ELF-1 (cell line): ENCODE data around the gene RASA4B.
"Not testable (repeated sequence)": the region's sequence is repeated elsewhere in the genome, so short reads cannot be mapped to it uniquely, and the experiment has no call there.

Experiments used
- DNase-seq: peaks from one replicate; pipeline ENCODE4 v3.0.0-alpha.2; 2016; ENCODE audit warnings: low read depth, low spot score

RASA4B gene

DNA sequence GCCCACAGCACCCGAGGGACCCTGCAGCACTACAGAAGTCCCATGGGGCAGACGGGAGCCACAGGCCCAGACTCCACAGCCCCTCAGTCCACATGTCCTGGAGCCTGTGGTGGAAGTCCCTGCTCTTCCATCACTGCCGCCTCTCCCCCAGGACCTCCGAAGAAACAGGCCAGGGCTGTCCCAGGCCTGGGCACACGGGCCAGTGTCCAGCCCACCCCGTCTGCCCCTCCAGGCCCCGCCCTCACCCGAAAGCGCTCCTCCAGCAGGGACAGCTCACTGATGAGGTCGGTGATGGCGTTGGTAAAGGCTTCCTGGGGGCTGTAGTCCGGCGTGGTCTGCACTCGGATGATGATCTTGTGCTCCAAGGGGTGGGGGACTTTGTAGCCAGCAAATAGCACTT is 43.5 kb downstream of the RASA4B start:
- not testable (repeated sequence) for DNase-seq

- no peak for DNase-seq
These were observed 44.1 kb downstream of the RASA4B start for GRCh38 chr7:102473271-102473991.

DNA sequence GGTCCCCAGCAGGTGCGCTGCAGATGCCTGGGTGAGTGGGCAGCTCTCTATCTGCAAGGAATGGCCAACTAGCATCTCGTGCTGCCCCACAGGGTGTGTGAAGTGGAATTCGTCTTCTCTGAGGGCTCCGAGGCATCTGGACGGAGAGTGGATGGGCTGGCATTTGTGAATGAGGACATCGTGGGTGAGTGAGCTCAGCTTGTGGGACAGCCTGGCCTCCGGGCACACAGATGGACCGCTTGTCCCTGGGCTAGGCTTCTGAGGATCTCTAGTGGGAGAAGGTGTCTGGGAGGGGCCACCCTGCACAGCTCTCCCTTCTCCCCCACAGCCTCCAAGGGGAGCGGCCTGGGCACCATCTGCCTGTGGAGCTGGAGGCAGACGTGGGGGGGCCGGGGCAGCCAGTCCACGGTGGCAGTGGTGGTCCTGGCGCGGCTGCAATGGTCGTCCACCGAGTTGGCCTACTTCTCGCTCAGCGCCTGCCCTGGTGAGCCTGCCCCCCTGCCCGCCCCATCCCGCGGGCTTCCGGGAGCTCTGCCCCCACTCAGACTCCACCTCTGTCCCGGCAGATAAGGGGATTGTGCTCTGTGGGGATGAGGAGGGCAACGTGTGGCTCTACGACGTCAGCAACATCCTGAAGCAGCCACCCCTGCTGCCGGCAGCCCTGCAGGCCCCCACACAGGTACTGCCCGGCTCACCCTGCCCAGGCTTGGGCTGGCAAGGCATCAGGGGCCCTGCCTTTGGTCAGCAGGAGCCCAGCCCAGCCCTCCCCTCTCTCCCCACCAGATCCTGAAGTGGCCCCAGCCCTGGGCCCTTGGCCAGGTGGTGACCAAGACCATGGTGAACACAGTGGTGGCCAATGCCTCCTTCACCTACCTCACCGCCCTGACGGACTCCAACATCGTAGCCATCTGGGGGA is 45.2 kb downstream of the RASA4B start:
- no peak for DNase-seq

GRCh38 chr7:102471791-102472125 is 45.8 kb downstream of the RASA4B start:
- DNase-seq: no peak

GRCh38 chr7:102469972-102470825 is 47.4 kb downstream of the RASA4B start:
- DNase-seq: no peak

- no peak for DNase-seq
These were observed 48.1 kb downstream of the RASA4B start for GRCh38 chr7:102469351-102469971.

- DNase-seq: no peak
These were observed 48.9 kb downstream of the RASA4B start for GRCh38 chr7:102468478-102469350.

DNA sequence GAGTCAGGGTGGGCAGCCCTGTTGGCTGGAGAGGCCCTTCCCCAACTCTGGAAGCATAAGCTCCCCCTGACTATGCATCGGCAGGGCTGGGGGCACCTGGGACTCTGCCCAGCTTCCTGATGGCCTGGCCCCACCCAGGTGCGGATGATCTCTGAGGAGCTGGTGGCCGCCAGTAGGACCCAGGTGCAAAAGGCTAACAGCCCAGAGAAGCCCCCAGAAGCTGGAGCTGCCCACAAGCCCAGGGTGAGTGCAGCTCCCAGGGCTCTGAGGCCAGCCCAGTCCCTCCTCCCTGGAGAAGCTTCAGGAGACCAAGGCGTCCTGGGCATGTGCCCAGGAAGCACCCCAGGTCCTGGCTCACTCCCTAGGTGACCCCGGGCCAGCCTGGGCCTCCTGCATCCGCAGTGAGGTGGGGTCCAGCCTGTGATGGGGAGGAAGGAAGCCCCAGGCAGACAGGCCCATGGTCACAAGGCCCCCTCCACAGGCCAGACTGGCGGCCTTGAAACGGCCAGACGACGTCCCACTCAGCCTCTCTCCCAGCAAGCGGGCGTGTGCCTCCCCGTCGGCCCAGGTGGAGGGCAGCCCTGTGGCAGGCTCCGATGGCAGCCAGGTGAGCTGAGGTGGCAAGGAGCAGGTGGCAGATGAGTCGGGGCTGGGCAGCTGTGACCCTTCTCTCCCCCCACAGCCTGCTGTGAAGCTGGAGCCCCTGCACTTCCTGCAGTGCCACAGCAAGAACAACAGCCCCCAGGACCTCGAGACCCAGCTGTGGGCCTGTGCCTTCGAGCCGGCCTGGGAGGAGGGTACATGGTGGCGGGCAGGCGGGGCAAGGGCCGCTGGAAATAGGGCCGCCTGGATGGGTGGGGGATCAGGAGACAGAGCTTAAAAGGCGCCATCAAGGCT is 49.7 kb downstream of the RASA4B start:
- DNase-seq: no peak

GRCh38 chr7:102466097-102466496 is 51.5 kb downstream of the RASA4B start:
- DNase-seq: no peak

DNA sequence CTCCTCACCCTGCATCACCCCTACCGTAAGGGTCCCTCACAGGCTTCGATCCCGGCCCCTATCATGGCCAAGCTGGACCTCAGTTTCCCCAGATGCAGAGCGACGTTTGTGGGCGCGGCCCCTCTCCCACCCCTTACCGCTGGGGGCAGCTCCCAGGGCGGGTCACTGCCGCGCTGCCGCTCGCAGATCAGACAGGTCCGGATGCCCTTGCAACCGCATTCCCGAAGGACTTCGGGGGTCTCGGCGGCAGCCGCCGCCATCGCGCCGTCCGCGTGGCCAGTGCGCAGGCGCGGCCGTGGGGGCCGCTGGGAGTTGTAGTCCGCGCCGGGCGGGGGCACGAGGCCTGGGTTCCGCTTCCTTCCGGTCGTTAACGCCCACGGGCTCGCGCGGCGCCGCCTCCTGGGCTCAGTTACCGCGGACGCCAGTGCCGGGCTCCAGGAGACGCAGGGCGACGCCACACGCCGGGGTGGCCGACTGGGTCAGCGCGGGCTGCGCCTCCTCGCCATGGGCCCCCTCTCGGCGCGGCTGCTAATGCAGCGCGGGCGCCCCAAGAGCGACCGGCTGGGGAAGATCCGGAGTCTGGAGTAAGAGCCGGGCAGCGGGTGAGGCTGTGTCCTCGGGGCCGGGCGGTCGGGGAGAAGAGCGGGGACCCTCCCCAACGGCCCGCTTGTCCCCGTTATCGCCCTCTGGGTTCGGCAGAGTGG is 52.8 kb downstream of the RASA4B start, which contains the start of the genes ALKBH4 and LRWD1:
Gene ALKBH4 (minus strand): TSS at position 287 of the 704 bp plus-strand sequence. CDS start 27 bp downstream, at position 260.
Gene LRWD1 (plus strand): TSS at position 408 of the 704 bp plus-strand sequence. CDS start 97 bp downstream, at position 505.
- peak; percentile 91 for DNase-seq

- DNase-seq: no peak
These were observed 53.6 kb downstream of the RASA4B start for GRCh38 chr7:102463841-102464576.

GRCh38 chr7:102460467-102460866 is 57.1 kb downstream of the RASA4B start:
- no peak for DNase-seq

DNA sequence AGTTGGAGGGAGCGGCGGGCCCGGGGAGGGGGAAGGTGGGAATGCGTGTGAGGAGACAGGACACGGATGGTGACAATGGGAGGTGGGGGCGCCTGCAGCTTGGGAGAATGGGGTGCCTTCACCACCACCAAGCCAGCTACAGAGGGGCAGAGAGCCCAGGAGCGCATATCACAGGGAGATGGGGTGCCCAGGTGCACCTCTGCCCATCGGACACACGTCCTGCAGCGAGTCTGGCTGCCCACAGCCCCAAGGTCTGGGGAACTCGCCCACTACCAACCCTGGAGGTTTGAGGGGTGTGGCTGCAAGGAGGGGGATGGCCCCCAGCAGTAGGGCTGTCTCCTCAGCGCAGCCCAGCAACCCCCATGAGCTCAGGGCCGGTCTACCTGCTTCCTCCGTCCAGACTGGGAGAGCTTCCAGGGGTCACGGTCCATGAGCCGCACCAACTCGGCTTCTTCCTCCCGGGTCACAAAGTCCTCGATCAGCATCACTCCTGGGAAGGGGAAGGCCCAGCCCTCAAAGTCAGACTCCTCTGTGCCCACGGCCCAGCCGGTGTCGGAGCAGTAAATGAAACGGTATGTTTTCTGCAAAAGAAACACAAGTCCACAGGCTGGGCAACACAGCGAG is 58.2 kb downstream of the RASA4B start:
- no peak for DNase-seq

GRCh38 chr7:102457352-102457924 is 60.1 kb downstream of the RASA4B start:
- DNase-seq: no peak

DNA sequence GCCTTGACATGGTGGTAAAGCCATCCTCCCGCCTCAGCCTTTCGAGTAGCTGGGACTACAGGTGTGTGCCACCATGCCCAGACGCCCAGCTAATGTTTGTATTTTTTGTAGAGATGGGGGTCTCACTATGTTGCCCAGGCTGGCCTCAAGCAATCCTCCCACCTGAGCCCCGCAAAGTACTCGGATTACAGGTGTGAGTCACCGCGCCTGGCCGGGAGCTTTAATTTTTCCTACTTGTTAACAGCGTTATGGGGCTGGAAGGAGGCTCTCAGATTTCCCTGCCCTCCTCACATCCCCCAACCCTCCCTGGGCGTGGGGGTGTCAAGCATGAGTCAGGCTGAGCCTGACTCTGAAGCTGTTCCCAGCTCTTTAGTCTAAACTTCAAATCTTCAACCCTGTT is 61.2 kb downstream of the RASA4B start:
- DNase-seq: no peak

DNA sequence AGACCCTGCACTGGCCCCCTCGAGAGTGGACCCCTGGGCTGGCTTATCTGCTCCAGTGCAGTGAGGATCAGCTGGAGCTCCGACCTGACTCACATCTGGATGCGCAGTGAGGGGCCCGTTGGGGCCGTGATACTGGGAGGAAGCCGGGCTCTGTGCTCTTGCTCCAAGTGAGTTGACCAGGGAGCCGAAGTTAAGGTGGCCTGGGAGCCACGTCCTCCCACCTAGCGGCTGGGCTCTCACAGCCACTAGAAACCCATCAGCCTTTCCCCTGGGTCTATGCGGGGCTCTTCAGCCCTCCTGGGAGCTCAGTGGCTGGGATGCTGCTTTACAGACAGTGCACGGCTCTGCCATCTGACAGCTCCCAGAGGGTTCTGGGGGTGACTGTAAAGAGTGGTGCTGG is 62.0 kb downstream of the RASA4B start:
- DNase-seq: no peak

- DNase-seq: not testable (repeated sequence)
These were observed 62.6 kb downstream of the RASA4B start for GRCh38 chr7:102454932-102455331.
